SK-N-DZ (cell line): Measurements from ENCODE around the gene TBC1D5.
"Not testable (repeated sequence)": the region's sequence is repeated elsewhere in the genome, so short reads cannot be mapped to it uniquely, and the experiment has no call there.

Experiments used
- DNase-seq: peaks from one replicate; pipeline ENCODE4 v3.0.0-alpha.2; 2015; ENCODE audit warnings: low spot score

TBC1D5 gene

GRCh38 chr3:17412950-17413530 lies 329.4 kb downstream of the TBC1D5 start:
- peak; percentile 67 for DNase-seq

- no peak for DNase-seq
Measured at GRCh38 chr3:17411157-17411877, 331.1 kb downstream of the TBC1D5 start.

GRCh38 chr3:17407576-17407975 lies 334.9 kb downstream of the TBC1D5 start:
- DNase-seq, result no peak

GRCh38 chr3:17404548-17404947 lies 337.9 kb downstream of the TBC1D5 start:
- no peak for DNase-seq

- no peak for DNase-seq
Measured at GRCh38 chr3:17402442-17402841, 340.0 kb downstream of the TBC1D5 start.

- DNase-seq, result no peak
Measured at GRCh38 chr3:17401912-17402311, 340.5 kb downstream of the TBC1D5 start.

- no peak for DNase-seq
Measured at GRCh38 chr3:17399586-17399985, 342.8 kb downstream of the TBC1D5 start.

GRCh38 chr3:17398959-17399551 lies 343.4 kb downstream of the TBC1D5 start:
- no peak for DNase-seq

GRCh38 chr3:17396036-17396435 lies 346.4 kb downstream of the TBC1D5 start:
- DNase-seq, result no peak

- no peak for DNase-seq
Measured at GRCh38 chr3:17394541-17395155, 347.8 kb downstream of the TBC1D5 start.

GRCh38 chr3:17392516-17392915 lies 349.9 kb downstream of the TBC1D5 start:
- not testable (repeated sequence) for DNase-seq

- DNase-seq, result no peak
Measured at GRCh38 chr3:17390785-17391184, 351.6 kb downstream of the TBC1D5 start.

- DNase-seq, result no peak
Measured at GRCh38 chr3:17387108-17387507, 355.3 kb downstream of the TBC1D5 start.

- no peak for DNase-seq
Measured at GRCh38 chr3:17386432-17386831, 356.0 kb downstream of the TBC1D5 start.

- no peak for DNase-seq
Measured at GRCh38 chr3:17384567-17385296, 357.7 kb downstream of the TBC1D5 start.

- no peak for DNase-seq
Measured at GRCh38 chr3:17373304-17373703, 369.1 kb downstream of the TBC1D5 start.

GRCh38 chr3:17372362-17373210 lies 369.8 kb downstream of the TBC1D5 start:
- no peak for DNase-seq

- no peak for DNase-seq
Measured at GRCh38 chr3:17369973-17370372, 372.5 kb downstream of the TBC1D5 start.

- DNase-seq, result no peak
Measured at GRCh38 chr3:17367171-17367570, 375.3 kb downstream of the TBC1D5 start.

GRCh38 chr3:17360991-17361390 lies 381.4 kb downstream of the TBC1D5 start:
- no peak for DNase-seq

- DNase-seq, result no peak
Measured at GRCh38 chr3:17359911-17360310, 382.5 kb downstream of the TBC1D5 start.
